HuH-7.5 (cell line): ENCODE measurements around the gene SLC26A6.

Experiments used
- DNase-seq: peaks from one replicate; pipeline ENCODE4 v3.0.0; 2011; ENCODE audit warnings: low spot score

SLC26A6 gene

DNA sequence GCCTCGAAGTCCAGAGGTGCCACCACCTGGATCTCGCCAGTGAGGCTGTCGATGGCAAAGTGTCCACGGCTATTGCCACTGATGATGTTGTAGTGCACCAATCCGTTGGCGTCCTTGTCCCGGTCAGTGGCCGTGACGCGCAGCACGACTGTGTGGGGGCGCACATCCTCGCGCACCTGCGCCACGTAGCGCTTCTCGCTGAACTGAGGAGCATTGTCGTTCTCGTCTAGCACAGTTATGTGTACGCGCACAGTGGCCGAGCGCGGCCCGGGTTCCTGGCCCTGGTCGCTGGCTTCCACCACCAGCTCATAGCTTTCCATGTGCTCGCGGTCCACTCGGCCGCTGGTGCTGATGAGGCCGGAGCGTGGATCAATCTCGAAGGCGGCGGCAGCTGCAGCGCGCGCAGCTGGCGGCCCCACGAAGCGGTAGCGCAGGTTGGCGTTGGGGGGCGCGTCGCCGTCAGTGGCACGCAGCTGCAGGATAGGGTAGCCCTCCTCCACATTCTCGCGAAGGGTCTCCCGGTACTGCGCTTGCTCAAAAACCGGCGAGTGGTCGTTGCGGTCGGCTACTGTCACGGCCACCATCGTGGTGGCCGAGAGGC lies 25.6 kb upstream of the SLC26A6 start:
- DNase-seq = no peak

DNA sequence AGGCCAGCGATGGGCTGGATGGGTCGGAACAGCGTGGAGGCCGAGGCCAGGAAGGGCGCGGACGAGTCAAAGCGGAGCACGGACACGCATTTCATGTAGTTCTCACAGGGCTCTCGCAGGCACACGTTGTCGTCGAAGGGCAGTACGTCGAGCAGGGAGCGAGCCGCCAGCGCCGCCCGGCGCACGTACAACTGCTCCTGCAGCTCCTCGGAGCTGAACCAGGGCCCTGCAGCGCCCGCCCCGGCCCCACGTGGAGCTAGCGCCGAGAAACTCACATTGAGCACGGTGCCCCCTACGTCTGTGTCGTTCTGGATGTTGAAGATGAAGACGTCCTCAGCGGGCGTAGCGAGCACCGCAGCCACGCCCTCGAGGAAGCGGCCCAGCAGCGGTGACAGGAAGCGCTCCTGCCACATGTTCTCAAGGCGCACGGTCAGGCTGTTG lies 21.6 kb upstream of the SLC26A6 start:
- no peak for DNase-seq

DNA sequence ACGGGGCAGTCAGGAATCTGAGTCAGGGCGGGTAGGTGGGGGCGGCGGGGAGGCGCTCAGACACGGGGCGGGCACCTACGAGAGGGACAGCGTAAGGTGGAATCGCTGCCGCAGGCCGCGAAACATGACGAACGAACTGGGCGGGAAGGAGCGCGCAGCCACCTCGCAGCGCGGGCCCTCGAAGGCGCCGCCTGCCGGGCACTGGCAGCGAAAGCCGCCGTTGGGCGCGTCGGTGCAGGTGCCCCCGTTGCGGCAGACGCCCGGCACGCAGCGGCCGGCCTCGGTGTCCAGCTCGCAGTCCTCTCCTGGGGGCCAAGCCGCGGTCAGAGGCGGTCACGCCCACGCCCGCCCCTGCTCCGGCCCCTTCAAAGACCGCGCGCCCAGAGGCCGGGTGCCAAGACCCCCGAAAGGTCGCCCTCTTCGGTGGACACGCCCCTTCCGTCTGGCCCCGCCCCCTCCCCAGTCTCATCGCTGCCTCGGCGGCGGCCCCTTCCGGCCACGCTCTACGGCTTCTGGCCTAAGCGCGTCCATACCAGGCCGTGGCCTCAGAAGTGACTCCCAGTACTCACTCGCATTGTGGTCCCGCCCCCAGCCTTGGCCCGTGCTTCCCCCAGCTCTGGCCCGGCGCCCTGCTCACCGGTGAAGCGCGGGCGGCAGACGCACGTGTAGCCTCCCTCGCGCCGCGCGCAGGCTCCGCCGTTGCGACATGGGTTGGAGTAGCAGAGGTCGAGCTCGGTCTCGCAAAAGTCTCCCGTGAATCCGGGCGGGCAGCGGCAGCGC lies 21.0 kb upstream of the SLC26A6 start:
- DNase-seq = peak; percentile 98

DNA sequence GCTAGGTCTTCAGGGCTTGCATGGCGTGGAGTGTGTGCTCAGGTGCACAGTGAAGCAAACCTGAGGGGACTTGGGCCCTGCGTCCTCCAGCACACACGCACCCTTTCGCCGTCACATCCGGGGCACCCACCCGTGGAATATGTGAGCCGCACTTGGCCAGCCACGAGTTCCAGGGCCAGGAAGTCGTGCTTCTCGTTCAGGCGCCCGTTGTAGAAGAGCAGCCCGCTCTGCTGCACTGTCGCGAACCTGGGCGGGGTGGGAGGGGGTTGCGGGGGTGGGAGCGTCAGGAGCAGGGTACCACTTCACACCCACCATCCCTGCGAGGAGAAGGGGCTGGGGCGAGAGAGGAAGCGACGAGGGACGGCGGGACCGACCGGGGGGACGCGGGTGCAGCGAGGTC lies 20.3 kb upstream of the SLC26A6 start:
- DNase-seq = no peak

DNA sequence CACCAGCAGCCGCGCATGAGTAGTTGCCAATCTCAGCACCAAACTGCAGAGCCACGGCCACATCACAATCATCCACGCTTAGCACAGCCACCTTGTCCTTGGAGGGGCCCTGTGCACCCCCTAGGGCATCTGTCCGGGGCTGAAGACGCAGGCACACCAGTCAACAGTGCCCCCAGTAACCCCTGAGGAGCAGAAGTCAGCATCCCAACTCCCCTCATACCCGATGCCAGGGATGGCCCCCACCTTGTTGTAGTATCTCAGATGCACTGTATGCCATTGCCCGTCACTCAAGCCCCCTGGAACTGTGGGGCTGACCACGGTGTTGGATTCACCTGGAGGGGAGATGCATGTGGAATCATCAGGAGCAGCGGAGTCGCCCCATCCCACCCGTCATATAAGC lies 19.8 kb upstream of the SLC26A6 start:
- no peak for DNase-seq

DNA sequence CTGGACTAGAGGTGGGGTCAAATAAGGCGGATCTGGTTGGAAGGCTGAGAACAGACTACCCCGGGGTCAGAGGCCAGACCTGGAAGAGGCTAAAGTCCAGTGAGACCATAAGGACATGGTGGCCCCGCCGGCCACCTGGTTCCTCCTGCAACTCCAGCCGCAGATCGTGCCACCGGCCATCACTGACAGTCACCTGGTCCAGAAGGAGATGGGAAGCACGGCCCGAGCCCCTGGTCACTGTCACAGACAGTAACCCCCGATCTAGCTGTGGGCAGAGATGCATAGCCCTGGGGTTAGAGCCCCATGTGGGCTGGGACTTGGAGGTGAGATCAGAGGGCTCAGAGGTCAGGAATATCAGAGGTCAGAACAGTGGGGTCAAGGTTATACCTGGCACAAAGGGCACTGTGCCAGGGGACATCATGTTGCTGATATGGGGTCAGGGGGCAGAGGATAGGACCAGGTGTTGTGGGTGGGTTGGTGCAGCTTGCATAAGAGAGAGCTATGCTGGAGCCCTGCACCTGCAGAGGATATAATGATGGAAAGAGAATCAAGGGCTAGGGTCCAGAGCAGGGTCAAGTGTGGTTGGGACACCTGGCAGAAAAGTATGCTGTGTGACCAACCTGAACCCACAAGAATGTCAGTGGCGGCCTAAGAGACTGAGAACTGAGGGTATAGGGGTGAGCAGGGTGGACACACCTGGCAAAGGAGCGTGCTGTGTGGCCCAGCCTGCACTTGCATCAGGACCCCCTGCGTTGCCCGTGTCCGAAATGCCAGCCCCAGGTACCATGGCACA lies 17.9 kb upstream of the SLC26A6 start:
- DNase-seq = no peak

DNA sequence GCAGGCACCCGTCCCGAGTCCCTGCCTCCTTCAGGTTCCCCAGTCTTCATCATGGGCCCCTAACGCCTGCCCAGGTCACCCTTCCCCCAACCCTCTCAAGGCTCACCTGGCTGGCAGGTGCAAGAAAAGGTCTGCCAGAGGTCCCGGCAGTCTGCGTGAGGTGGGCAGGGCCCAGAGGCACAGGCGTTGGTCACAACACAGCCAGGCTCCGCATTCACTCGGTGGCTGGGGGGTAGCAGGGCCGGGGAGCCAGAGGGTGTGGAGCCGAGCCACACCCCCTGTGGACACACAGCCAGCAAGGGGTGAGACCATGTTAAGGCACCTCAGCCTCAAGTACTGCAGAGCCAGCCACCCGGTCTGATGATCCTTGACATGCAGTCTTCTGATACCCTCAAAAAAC lies 16.5 kb upstream of the SLC26A6 start:
- DNase-seq = no peak

DNA sequence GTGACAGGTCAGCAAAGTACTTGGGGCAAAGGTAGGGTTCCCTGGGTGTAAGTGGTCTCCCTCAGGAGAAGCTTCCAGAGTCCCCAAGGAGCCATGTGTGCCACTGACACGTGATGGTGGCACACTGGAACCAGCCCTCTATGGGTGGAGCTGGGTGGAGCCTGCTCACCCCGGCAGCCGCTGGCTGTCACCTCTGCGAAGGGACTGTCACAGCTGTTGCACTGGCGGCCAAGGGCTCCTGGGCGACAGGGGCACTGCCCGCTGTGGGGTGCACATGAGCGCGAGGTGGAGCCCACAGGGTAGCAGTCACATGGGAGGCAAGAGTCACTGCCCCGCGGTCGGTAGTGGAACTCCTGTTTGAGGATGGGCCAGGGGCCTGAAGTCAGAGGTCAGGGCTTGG lies 15.5 kb upstream of the SLC26A6 start:
- DNase-seq = no peak

DNA sequence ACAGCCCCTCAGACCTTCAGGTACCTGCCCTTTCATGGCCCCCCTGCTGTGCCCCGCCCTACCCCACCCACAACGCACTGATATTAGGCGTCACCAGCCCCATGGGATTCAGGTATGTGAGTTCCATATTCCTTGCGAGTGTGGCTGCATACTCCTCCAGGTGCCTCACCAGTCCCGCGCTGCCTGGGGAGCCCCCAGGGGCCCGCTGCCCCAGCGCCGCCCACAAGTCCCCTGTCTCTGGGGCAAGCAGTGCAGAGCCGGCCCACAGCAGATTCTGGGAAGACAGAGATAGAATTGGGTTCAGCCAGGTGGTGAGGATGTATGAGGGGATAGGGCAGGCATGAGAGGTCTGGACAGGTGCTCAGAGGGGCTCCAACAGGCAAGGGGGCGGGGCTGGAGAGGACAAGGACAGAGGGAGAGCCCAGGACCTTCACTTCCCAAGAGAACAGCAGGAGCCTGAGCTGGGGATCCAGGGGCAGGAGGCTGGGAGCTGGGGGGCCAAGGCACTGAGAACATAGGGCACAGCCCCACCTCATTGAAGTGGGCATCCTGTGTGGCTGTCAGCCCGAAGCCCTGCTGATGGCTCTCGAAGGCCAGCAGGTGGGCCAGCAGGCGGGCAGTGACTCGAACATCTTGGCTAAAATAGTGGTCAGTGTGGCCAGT lies 13.1 kb upstream of the SLC26A6 start:
- no peak for DNase-seq

DNA sequence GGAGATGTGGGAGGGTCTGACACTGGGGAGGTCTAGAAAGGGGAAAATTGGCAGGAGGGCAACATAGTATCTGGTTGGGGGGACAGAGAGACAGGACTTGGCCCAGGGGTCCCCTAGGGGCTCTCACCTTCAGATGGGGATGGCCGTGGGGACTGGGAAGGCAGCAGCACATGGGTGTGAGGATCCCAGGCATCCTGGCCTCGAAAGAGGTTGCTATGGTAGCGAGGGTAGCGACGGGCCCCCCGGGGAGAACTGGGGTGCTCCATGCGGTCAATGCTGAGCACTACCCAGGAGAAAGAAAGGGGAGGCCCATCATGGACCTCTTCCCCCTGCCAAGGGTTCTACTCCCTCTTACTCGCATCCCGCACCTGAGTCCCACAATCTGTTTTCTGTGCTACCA lies 12.5 kb upstream of the SLC26A6 start:
- no peak for DNase-seq

DNA sequence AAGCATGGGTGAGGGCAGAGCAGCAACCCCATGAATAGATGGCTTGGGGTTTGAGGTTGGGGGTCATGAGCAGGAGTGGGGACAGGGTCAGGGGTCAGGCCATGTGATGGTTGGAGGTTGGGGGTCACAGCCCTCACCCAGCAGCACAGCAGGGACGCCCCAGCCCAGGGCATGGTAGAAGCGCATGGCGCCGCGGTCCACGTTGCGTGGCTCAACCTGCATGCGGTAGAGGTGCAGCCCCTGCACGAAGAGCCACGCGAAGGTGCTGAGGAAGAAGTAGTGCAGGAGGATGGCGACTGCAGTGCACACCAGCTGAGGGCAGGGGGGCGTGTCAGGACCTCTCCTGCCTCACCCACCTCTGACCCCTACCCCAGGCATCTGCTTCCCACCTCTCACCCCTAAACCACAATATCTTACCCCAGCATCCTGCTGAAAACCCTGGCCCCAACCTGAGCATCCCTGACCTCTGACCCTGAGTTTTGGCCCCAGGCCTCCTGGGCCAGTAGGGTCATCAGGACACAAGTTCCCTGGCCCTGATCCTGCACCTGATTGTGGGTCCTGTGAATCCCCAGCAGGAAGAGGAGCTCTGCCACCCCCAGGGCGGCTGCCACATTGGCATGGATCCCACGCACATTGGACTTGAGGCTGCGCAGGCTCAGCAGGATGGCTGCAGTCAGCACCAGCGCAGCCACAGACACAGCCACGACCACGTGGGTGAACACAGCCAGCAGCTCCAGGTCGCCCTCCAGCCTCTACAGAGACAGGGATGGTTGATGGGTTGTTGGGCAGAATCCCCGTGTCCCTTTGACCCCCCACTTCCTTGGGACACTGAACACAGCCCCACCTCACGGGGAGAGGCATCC lies 9.9 kb upstream of the SLC26A6 start:
- DNase-seq = no peak

DNA sequence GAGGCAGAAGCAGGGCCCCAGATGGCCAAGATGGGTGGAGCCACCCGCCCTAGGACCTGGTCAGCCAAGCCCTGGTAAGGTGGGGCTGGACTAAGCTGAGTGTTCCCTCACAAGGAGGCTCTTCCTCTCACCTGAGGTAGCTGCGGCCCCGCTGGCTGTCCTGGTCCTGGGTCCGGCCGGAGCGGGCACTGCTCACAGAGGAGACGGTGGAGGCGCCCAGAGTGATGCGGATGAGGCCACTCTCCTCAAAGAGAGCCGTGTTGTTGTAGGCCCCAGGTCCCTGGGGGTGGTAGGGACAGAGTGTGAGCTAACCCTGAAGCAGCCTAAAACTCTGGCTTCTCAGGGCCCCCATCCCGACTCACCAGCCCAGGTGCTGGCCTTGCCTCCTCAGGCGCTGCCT lies 7.3 kb upstream of the SLC26A6 start:
- DNase-seq = no peak

DNA sequence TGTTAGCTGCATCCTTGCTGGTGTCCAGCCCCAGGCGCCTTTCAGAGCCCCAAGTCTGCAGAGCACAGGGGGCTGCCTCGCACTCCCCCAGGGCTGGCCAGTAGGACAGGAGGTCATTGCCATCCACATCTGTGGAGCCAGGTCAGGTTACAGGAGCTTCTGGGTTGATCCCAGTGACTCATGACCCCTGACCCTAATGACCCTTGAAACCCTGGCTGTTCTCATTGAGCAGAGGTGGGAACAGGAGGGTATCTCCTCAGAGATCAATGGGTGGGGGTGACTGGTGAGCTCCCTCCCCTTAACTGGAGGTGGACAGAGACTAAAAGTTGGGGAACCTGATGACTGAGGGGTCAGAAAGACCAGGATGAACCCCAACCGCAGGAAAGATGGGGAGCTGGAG lies 6.1 kb upstream of the SLC26A6 start:
- no peak for DNase-seq

DNA sequence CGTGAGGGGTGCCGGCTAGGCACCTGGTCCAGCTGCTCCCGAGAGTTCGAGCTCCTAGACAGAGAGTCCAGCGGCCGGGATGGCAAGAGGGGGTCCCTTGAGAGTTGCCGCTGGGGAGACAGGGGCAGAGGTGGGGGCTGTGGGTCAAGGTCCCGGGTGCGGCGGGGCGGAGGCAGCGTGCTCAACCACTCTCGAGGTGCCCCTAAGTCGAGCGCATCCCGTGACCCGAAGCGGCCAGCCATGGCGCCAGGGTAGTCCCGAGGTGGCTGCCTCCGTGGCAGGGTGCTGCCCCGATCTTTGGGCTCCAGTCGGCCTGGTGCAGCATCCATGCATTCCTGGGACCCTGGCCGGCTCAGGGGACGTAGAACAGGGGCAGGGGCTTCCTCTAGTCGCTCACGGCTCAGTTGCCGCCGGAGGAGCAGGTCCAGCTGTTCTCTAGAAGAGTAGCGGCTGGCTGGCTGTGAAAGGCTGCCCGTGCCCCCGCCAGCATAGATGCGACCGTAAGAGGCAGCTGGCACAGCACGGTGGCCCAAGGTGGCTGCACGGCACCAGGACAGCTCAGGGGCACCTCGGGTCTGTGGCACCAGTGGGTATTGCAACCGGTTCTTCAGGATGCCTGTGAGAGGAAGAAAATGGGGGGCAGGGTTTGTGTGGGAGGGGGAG lies 4.8 kb upstream of the SLC26A6 start:
- no peak for DNase-seq

DNA sequence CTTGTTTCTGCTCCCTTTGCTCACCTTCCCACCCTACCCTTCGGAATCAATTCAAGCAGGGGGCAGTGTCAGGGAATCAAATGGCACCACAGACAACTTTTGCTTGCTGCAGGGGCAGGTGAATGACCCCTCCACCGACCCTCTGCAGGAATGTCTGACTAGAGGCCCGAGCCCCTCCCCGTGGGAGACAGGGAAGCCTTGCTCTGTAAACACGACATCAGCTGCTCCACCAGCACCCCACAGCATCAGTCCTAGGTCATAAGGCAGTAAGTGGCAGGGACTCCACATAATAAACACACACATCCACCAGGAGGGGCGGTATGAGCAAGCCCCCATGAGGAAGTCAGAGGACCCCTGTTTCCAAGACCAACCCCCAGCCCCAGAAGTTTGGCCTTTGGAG lies 2.0 kb upstream of the SLC26A6 start:
- DNase-seq = no peak

DNA sequence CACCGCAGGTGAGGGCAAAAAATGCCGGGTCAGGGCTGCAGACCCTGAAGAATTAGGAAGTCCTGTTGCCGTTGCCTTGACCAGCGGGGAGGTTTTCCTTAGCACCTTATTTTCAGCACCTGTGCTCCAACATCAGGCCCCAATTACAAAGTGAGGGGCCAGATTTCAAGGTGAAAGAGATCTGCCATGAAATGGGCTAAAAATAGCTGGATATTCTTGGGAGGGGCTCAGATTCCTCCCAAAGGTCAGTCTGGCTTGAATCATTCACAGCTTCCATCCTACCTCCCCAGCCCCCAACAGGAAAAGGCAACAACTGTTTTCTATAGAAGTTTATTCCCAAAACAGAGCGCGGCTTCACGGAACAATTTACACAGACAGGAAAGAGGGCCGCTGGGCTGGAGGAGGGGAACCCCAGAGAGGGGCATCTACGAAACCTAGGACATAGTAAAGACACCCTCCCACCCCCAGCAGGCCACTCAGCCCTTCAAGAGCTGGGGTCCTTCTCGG lies 941 bp upstream of the SLC26A6 start:
- no peak for DNase-seq

DNA sequence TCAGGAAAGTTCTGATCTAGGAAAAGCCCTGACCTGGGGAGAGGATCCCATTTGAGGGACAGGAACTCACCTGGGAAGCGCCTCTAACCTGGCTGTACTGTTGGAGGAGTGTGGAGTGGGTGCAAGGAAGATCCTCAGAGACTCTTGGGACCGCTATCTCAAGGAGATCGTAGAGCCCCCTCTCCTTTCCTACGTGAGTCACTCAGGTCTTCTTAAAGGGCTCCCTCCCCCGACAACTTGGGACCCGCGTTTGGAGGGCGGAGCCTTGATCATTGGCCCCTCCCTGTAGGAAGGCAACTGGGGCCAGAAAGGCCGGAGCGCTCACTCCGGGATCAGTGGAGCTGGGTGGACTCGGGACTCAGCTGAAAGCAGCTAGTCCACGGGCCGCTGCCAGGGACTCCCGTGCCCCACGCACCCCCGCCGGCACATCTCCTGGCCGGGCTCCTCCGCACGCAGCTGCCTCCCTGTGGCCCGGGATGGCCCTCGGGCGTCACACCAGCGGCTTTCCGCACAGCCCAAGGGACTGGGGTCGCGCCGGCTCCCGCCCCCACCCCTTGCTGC lies 520 bp downstream of the SLC26A6 start:
- peak; percentile 90 for DNase-seq

DNA sequence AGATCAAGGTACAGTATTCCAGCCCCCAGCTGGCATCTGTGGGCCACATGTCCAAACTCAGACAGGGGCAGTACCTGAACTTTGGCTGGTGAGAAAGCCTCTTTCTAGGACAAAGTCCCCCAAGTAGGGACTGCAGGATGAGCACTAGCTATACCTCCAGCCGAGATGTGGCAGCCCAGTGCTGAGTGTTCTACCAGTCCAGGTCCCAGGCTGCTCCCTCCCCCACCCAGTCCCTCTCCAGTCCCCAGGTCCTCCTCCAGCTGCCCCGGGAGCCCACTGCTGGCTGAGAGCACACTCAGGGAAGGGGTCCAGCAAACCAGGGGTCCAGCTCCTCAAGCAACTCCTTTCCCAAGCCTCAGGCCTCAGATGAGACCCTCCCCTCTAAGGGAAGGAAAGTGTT lies 1.5 kb downstream of the SLC26A6 start:
- DNase-seq = no peak

DNA sequence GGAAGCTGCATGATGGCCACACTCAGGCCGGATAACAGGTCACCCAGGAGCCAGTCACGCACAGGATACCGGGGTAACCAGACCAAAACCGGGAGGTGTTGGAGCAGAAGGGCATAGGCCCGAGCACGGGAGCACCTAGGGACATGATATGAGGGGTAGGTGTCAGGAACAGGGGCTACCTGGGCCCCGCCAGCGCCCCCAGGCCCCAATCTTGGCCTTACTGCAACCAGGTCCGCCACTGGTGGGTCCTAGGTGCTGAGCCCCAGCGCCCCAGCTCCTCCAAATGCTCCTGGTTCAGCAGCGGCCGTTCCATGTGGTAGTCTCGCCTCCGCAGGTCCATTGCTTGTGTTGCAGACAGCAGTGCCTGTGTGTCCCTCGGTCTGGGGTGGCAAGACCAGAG lies 2.0 kb downstream of the SLC26A6 start:
- DNase-seq = no peak
